ENCODE results near the gene ERC2.

- TF ChIP-seq CTCF (IDR thresholded peaks at IDR 0.05) (no peak), POLR2A (IDR thresholded peaks at IDR 0.05) (no peak)
Measured at GRCh38 chr3:56145410-56145809, 322.9 kb downstream of the ERC2 start.
